HG02870 (cell line): ENCODE data around the gene MTLN.
"Not testable (repeated sequence)": the region's sequence is repeated elsewhere in the genome, so short reads cannot be mapped to it uniquely, and the experiment has no call there.

ENCODE experiments used
- ATAC-seq: cut with Tn5 transposase; IDR thresholded peaks from one replicate; pipeline ENCODE4 v1.9.1; 2021; ENCODE audit warnings: mild to moderate bottlenecking, moderate library complexity; ENCODE audit not compliant: unreplicated experiment

The MTLN gene

GRCh38 chr2:110211938-110212858, at the start of gene MTLN:
Gene MTLN, minus strand, starts transcription at chr2:110212547. Its CDS starts 22 bp downstream, at chr2:110212525.
- no peak for ATAC-seq

- ATAC-seq, result not testable (repeated sequence)
Observed at GRCh38 chr2:110261910-110262309, 49.6 kb upstream of the MTLN start.

- ATAC-seq, result not testable (repeated sequence)
Observed at GRCh38 chr2:110248081-110248795, 35.9 kb upstream of the MTLN start.

- not testable (repeated sequence) for ATAC-seq
Observed at GRCh38 chr2:110245488-110246435, 33.4 kb upstream of the MTLN start.

GRCh38 chr2:110243283-110243682, 30.9 kb upstream of the MTLN start:
- not testable (repeated sequence) for ATAC-seq

GRCh38 chr2:110234514-110234913, 22.2 kb upstream of the MTLN start:
- not testable (repeated sequence) for ATAC-seq

- not testable (repeated sequence) for ATAC-seq
Observed at GRCh38 chr2:110229886-110230285, 17.5 kb upstream of the MTLN start.

GRCh38 chr2:110222626-110223025, 10.3 kb upstream of the MTLN start:
- not testable (repeated sequence) for ATAC-seq

- no peak for ATAC-seq
Observed at GRCh38 chr2:110221938-110222337, 9.6 kb upstream of the MTLN start.

GRCh38 chr2:110220190-110220564, 7.8 kb upstream of the MTLN start:
- no peak for ATAC-seq

GRCh38 chr2:110219496-110220189, 7.3 kb upstream of the MTLN start:
- no peak for ATAC-seq

GRCh38 chr2:110218889-110219288, 6.5 kb upstream of the MTLN start:
- not testable (repeated sequence) for ATAC-seq

- no peak for ATAC-seq
Observed at GRCh38 chr2:110216803-110217202, 4.5 kb upstream of the MTLN start.

GRCh38 chr2:110216199-110216598, 3.9 kb upstream of the MTLN start:
- ATAC-seq, result no peak

GRCh38 chr2:110215566-110216158, 3.3 kb upstream of the MTLN start:
- ATAC-seq, result no peak

GRCh38 chr2:110215091-110215490, 2.7 kb upstream of the MTLN start:
- no peak for ATAC-seq

- ATAC-seq, result not testable (repeated sequence)
Observed at GRCh38 chr2:110213522-110213921, 1.2 kb upstream of the MTLN start.

- ATAC-seq, result no peak
Observed at GRCh38 chr2:110205660-110206455, 6.5 kb downstream of the MTLN start.
